Gastroesophageal sphincter (tissue), 3 donors: ENCODE measurements around the gene C2CD4C.

Source experiments
- POLR2A ChIP-seq, 2 donors: fragments of 450-650 bp; IDR thresholded peaks; one replicate each; pipeline ENCODE4 v1.6.1; 2017; ENCODE audit warnings: antibody characterized with exemption in 2 of 2, mild to moderate bottlenecking in 2 of 2, moderate library complexity in 1 of 2
- TF ChIP-seq, protein P1 (sequence below), 4 experiments: fragments of 200-600 bp in 2 of 4; fragments of 450-650 bp in 2 of 4; sonication (generic) in 1 of 4; IDR thresholded peaks; one replicate each; pipeline ENCODE4 v1.5.1; 2017 to 2019; ENCODE audit warnings: antibody characterized with exemption in 4 of 4, mild to moderate bottlenecking in 2 of 4, moderate library complexity in 2 of 4

GRCh38 chr19:376111-376470 lies 32.9 kb downstream of the C2CD4C start:
- TF ChIP-seq POLR2A (IDR thresholded peaks at IDR 0.05): no peak
- TF ChIP-seq, protein P1, sequence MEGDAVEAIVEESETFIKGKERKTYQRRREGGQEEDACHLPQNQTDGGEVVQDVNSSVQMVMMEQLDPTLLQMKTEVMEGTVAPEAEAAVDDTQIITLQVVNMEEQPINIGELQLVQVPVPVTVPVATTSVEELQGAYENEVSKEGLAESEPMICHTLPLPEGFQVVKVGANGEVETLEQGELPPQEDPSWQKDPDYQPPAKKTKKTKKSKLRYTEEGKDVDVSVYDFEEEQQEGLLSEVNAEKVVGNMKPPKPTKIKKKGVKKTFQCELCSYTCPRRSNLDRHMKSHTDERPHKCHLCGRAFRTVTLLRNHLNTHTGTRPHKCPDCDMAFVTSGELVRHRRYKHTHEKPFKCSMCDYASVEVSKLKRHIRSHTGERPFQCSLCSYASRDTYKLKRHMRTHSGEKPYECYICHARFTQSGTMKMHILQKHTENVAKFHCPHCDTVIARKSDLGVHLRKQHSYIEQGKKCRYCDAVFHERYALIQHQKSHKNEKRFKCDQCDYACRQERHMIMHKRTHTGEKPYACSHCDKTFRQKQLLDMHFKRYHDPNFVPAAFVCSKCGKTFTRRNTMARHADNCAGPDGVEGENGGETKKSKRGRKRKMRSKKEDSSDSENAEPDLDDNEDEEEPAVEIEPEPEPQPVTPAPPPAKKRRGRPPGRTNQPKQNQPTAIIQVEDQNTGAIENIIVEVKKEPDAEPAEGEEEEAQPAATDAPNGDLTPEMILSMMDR (IDR thresholded peaks at IDR 0.05): no peak
